CD4-positive, alpha-beta T cell treated with Interleukin-10 for 1 hour (primary cell): ENCODE results near the gene PAQR5.

Experiments
- DNase-seq: peaks from one replicate; pipeline ENCODE4 v3.0.0-alpha.2; 2020

The PAQR5 gene

GRCh38 chr15:69394556-69395282 is 96.0 kb downstream of the PAQR5 start:
- peak; percentile 78 for DNase-seq

- DNase-seq: no peak
These were observed 96.7 kb downstream of the PAQR5 start for GRCh38 chr15:69395460-69395859.

DNA sequence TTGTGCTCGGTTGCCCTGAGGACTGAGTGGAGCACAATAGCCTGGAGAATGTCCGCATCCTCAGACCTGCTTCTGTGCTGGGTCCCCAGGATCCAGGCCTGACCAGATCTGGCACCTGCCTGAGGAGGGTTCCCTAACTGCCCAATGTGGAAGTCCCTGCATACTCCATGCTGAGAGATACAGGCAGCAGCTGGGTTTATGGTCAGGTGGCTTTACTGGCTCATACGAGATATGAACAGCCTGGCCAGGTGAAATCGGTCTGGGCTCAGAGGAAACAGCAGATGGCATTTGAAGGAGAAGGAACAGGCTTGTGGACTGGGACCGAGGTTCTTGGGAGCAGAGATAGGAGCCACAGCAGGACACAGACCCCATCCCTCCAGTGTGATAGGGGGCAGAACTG is 97.3 kb downstream of the PAQR5 start:
- DNase-seq: no peak

GRCh38 chr15:69398491-69398891 is 99.8 kb downstream of the PAQR5 start:
- DNase-seq: no peak

GRCh38 chr15:69400850-69401249 is 102.1 kb downstream of the PAQR5 start:
- DNase-seq: no peak

GRCh38 chr15:69402816-69403215 is 104.1 kb downstream of the PAQR5 start:
- DNase-seq: no peak

DNA sequence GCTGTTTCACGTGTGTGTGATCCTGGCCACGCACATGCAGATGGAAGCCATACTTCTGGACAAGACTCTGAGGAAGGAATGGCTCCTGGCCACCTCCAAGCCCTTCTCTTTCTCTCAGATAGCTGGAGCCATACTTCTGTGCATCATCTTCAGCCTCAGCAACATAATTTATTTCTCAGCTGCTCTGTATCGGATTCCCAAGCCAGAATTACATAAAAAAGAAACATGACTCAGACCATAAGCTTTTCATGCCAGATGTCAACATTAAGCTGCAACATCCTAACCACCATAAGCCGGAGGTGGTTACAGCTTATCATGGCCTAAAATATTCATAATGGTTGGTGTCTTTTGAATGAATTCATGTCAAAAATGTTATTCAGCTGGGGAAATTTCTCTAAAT is 104.9 kb downstream of the PAQR5 start:
- no peak for DNase-seq

GRCh38 chr15:69405110-69405509 is 106.4 kb downstream of the PAQR5 start:
- DNase-seq: no peak

- no peak for DNase-seq
These were observed 109.1 kb downstream of the PAQR5 start for GRCh38 chr15:69407719-69408400.

- no peak for DNase-seq
These were observed 110.1 kb downstream of the PAQR5 start for GRCh38 chr15:69408841-69409240.

GRCh38 chr15:69410248-69410874 is 111.6 kb downstream of the PAQR5 start:
- DNase-seq: no peak

DNA sequence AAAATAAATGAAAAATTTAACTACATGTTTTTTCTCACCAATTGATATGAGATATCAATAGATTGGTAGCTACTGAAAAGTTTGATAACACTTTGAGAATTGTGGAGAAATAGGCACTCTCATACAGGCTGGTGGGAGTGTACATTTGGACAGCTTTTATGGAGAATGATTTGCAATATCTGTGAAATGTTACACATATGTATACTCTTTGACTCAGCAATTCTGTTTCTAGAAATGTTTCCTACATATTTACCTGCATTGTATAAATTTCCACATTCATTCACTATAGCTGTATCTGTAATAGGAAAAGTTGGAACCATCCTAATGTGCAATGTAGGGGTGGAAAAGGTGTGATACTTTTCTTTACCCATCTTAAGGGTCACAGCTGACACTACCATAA is 113.6 kb downstream of the PAQR5 start:
- DNase-seq: no peak

DNA sequence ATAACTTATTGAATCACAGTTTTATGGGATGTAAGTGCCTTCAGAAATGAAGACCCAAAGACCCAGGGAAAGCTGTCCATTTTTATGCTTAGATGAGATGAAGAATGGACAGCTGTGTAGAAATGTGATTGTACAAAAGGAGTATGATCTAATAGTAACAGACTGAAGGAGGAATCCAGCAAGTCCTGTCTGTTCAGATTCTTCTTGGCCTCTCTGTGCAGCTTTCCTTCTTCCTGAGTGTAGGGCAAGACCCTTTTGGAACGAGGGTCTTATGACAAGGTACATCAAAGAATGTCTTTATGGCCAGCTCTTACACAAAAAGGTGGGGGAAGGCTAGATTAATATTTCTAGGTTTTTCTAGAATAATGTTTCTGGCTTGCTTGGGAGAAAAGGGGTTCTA is 114.0 kb downstream of the PAQR5 start:
- DNase-seq: no peak

GRCh38 chr15:69413822-69414700 is 115.3 kb downstream of the PAQR5 start, which contains the start of gene KIF23:
KIF23 (plus strand) TSS chr15:69414349; CDS start chr15:69414466, 117 bp downstream.
- peak; percentile 94 for DNase-seq

- peak; percentile 3 for DNase-seq
These were observed 116.0 kb downstream of the PAQR5 start for GRCh38 chr15:69414701-69415167.

DNA sequence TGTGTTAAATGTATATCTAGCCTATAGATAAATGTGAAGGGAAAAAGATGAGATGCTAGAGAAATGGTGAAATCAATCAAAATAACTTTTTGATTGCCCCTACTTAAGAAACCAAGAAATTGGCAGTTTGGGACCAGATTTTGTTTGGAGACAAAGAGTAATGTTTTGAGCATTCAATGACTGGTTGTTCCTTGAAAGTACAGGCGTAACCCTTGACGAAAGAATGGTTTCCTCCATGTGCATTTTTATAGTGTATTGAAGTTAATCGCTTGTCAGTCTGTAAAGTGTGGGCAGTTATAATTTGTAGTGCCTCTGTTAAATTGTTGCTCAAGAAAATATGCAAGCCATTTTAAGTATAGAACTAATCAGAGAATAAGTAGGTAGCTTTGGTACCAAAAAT is 116.7 kb downstream of the PAQR5 start:
- no peak for DNase-seq

GRCh38 chr15:69417581-69417980 is 118.9 kb downstream of the PAQR5 start:
- no peak for DNase-seq

GRCh38 chr15:69421498-69421897 is 122.8 kb downstream of the PAQR5 start:
- no peak for DNase-seq

GRCh38 chr15:69422336-69422895 is 123.7 kb downstream of the PAQR5 start:
- no peak for DNase-seq

GRCh38 chr15:69424001-69424400 is 125.3 kb downstream of the PAQR5 start:
- DNase-seq: no peak

DNA sequence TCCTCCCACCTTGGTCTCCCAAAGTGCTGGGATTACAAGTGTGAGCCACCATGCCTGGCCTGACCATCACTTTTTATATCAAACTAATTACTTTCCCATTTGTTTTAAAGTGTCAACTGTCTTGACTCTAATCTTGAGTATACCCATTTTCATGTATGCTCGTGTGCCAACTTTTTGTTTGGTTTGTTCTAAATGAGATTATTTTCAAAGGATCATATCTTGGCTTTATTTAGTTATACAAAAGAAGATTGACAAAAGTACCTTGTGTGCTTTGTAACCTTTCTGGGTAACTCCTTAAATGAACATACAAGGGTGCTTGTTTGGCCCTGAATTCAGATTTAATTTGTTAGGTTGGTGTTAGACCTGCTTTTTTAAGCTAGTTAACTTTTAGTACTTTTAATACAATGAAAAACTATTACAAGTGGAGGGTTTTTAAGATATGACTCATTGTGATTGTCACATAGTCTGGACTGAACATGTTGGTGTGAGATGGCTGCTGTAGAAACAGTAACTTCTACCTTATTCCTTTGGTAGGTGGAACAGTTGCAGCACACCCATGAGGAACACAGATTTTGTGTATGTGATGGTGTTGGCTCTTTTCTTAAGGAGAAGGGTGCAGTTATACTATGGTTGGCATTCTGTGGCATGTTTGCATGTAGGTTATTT is 126.2 kb downstream of the PAQR5 start:
- no peak for DNase-seq

DNA sequence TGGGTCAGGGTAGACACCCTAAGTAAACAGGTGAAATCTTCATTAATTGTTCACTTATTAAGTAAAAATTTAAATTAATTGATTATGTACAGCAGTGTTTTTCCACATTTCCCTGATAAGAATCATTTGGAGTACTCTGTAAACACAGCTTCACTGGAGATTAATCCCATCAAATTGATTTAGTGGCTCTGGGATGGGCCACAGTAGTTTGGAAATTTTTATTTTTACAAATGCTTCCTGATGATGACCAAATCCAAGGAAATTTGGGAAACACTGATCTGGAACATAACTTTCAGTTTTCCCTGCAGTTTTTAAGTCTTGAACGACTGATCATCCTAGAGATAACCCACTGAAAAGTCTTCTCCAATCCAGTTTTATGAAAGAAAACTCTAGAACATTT is 135.1 kb downstream of the PAQR5 start:
- no peak for DNase-seq
